Fibroblast of the aortic adventitia (primary cell): Measurements from ENCODE around the gene SCAND1. TPM values are rescaled to one million over a fixed set of nuclear protein-coding genes. Genes with fewer than 3 reads are reported as not detected.
A peak's percentile ranks its signal among the peaks of the same experiment; 100 is the strongest.

Experiments
- DNase-seq: peaks from one replicate; pipeline ENCODE4 v3.0.0-alpha.2; 2010; ENCODE audit warnings: low read depth
- H3K4me3 ChIP-seq: 2 replicates; pipeline ENCODE4 v1.5.1; 2011; ENCODE audit warnings: low read depth, mild to moderate bottlenecking, control low read depth, low read length, moderate library complexity
- CTCF ChIP-seq: IDR thresholded peaks from 2 replicates; pipeline ENCODE4 v1.5.1; 2011; ENCODE audit warnings: mild to moderate bottlenecking, low read length, control low read depth, inconsistent platforms; ENCODE audit not compliant: insufficient read depth
- total RNA-seq: library from RNA; depleted of rRNA; stranded (reverse); fragments of >200 nt; gene quantifications from 2 replicates; pipeline ENCODE4 v1.2.3, GENCODE V29; 2012; ENCODE audit warnings: low replicate concordance

The SCAND1 gene
- total RNA-seq, 1 donor, result 34.1 TPM

- DNase-seq, result peak; percentile 51
- peak; percentile 75 for TF ChIP-seq CTCF
- H3K4me3 ChIP-seq, result no peak overlapping the region
Observed at GRCh38 chr20:35991142-35991771, 37.0 kb upstream of the SCAND1 start.

- H3K4me3 ChIP-seq, result no peak overlapping the region
- DNase-seq, result peak; percentile 41
- no peak for TF ChIP-seq CTCF
Observed at GRCh38 chr20:35988910-35989463, 34.7 kb upstream of the SCAND1 start.

- no peak overlapping the region for H3K4me3 ChIP-seq
- TF ChIP-seq CTCF, result no peak
- DNase-seq, result no peak
Observed at GRCh38 chr20:35985806-35986205, 31.5 kb upstream of the SCAND1 start.

- DNase-seq, result no peak
- no peak for TF ChIP-seq CTCF
Observed at GRCh38 chr20:35984382-35984781, 30.1 kb upstream of the SCAND1 start.

GRCh38 chr20:35981969-35982368 lies 27.7 kb upstream of the SCAND1 start:
- DNase-seq, result no peak
- H3K4me3 ChIP-seq, result no peak overlapping the region
- no peak for TF ChIP-seq CTCF

More at GRCh38 chr20:35984382-35984781, 30.1 kb upstream of the SCAND1 start:
- H3K4me3 ChIP-seq, result no peak overlapping the region

GRCh38 chr20:35979544-35979943 lies 25.2 kb upstream of the SCAND1 start:
- no peak overlapping the region for H3K4me3 ChIP-seq
- DNase-seq, result no peak
- TF ChIP-seq CTCF, result no peak
